NCI-H1417 treated with DMSO at 0.1 percent for 48 hours (cell line): ENCODE results near the gene CIB4.
A peak's percentile ranks its signal among the peaks of the same experiment; 100 is the strongest.

ENCODE experiments used
- DNase-seq: peaks from one replicate; lab custom pipeline; 2025; lab: John Stamatoyannopoulos, UW

The CIB4 gene

DNA sequence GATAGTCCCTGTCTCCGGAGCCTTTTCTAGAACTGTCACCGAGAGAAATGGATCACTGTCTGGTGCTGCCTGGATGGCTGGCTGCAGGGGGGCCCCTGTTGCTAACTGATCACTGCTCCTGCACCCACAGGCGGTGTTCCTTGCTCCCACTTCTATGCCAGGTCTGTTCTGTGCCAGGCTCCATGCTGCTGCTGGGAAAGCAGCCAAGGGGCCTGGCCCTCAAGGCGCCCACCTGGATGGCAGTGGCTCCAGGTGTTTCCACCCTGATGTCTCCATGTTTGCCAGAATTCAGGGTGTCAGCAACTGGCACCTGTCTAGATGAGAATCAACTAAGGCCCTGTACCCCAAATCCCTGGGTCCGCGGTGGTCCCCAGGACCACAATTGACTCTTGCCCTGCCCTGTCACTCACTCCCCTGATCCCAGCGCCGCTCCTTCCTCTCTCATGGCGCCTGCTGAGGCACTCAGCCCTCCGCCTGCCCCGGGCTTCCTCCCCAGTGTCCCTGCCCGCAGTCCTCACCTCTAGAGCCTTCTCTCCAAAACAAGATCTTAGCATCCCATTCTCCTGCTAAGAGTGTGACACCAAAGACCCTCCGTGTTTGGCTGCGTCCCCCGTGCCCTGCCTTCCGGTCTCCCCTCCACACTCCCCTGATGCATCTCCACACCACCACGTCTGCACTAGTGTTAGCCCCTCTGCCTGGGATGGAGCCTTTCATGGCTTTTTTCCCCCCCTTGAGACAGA is 90.7 kb downstream of the CIB4 start:
- DNase-seq = no peak

DNA sequence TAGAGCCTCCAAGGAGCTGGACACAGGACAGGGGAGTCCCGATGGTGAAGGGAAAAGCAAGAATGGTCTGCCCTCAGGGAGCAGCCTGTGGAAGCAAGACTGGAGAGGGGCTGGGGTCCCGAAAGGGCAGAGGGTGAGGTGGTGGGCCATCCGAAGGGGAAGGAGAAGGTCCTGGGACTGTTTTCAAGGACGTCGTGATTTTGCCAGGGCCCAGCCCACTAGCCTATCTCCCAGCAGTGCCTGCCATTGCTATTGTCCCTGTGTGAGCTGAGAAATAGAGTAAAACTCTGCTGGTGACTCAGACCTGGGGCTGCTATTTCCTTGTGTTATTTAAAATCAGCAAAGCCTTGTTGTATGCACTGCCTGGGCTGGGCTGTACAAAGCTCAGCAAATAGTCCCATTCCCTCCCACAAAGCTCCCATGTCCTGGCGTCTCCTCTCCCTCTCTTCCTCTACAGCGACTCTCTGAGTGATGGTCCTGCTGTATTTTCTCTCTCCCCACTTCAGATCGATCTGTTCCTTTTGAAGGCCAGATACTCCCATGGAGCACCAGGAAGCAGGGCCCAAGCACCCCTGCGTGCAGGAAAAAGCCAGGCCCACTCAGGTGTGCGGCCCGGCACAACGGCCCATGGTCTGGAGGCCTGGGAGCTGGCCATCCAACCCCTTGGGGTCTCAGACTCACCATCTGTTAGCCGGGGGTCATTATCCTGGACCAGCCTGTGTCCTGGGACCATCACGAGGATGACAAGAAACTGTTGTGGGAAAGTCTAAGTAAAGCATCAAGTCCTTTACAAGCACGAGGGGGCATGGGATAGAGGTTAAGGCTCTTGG is 98.3 kb downstream of the CIB4 start:
- DNase-seq = no peak

GRCh38 chr2:26542194-26542455 is 99.0 kb downstream of the CIB4 start:
- DNase-seq = no peak

GRCh38 chr2:26541401-26542193 is 99.6 kb downstream of the CIB4 start:
- peak; percentile 46 for DNase-seq

DNA sequence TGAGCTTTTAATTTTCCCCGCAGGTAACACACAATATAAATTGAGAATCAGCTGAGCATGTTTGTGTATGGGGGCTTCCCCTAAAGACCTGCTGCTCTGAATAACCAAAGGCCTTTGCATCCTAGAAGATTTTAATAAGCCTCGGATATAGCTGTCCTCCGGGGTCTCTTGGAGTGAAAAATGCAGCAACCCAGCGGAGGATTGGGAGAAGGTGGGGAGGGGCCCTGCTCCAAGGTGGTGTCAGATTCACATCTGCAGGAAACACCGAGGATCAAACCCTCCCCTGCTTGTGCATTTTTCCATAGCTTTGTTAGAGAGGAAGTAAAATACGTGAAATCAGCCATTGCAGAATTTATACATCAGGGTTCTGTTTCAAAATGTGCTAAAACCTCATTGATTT is 100.2 kb downstream of the CIB4 start:
- no peak for DNase-seq

GRCh38 chr2:26540306-26540705 is 100.9 kb downstream of the CIB4 start:
- no peak for DNase-seq

DNA sequence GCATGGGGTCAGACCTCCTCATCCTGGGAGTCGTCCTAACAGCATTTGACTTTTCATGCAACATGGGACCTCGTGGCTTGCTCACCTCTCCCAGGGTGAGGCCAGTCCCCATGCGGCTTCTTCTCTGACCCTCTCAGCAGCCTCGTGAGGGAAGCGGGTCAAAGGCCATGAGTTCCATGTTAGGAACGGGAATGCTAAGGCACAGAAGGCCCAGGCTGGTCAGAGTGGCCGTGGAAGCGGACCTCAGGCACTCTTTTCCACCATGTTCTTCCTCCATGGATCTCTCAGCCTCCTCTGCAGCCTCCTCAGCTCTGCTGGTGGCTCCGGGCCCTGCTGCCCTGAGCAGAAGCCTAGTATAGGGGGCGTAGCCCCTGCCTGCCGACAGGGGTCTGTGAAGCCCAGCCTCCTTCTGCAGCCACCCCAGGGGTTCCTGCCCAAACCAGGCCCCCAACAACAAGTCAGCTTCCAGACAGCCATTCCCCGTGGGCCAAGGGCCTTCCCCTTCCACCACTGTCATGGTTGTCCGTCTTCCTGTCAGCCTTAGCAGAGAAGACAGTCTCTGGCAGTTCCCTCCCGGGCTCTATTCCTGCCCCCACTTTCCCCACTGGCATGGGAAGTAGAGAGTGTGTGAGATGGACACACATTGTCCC is 103.2 kb downstream of the CIB4 start:
- no peak for DNase-seq

DNA sequence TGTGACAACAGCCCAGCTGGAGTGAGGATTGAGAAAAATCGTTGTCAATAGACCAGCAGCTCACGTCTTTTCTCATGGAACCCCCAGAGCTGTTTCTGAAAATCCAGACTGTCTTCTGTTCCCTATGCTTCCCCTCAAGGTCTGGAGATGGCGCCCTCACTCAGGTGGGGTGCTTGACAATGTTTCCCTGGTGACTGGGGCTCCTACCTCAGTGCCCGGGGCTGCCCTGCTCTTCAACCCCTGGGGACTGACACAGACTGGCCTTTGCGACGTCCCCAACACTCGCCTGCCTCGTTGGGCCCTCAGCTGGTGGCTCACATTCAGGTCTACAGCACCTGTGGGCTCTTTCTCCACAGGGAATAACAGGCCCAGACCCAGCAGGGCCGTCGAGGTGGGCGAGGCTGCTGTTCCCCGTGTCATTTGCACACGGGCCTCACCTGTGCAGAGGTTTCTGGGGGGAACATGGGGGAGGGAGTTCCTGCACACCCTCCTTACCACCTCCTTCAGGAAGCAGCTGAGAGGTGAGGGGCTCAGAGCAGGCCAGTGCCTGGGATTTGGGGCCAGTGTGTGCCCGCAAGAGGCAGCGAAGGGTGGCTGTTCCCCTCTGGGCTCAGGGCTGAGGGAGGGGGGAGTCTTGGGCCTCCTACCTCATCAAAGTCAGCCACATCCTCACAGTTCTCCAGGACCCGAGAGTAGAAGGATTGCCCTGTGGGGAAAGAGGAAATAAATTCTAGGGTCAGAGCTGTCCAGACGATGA is 103.9 kb downstream of the CIB4 start:
- DNase-seq = no peak

DNA sequence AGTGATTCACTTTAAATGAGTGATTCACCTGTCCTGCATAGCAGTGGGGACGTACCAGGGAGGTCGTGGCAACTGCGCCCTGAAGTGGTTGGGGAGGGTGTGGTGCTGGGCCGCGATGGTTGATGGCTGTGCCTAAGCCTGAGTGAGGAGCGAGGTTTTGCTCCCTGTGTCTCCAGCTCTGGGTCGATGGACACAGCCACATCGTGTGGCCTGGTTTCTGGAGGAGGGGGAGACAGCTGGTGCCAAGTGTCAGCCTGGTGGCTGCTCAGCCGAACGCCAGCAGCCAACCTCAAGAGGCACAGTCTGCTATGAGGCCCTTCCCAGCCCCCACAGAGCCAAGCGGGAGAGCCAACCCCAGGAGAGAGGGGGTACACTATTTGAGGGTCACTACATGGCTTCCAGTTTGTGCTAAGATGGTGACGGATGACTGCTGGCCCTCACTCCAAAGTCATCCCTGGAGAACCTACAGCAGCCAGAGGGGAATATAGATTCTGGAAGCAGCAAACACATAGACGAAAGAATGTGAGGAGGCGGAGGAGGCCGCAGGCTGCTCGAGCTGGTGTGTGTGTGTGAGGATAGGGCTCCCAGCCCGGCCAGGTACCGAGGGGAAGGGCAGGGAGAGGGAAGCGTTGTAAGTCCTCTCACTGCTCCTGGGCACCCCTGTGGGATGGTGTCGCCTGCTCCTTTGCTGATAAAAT is 104.6 kb downstream of the CIB4 start:
- no peak for DNase-seq

DNA sequence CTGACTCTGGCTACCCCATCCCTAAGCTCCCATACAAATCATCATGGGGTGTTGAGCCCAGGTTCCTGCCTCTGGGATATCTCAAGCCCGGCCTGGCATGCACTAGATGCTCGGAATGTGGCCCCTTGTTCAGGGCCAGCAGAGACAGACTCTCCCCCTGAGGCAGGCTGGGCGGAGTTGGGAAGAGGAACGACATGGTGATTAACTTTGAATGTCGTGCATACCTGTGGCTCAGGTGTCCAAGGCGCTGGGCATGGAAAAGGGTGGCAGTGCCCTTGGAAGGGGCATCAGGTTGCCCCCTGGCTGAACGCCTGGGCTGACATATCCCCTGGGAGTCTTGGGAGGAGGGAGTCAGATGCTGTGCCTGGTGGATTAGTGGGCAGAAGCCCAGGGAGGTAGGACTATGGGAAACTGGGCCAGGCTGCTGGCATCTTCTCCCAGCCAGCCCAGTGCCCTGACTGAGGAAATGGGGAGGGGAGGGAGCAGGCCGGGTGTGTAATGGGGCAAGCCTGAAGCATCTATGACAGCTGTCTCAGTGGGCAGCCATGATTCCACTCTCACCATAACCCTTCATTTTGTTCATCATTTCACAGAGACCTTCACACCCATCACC is 105.4 kb downstream of the CIB4 start:
- no peak for DNase-seq

GRCh38 chr2:26534865-26535662 is 106.1 kb downstream of the CIB4 start:
- DNase-seq = no peak

- DNase-seq = no peak
These were observed 106.9 kb downstream of the CIB4 start for GRCh38 chr2:26534098-26534864.

- DNase-seq = no peak
These were observed 107.5 kb downstream of the CIB4 start for GRCh38 chr2:26533661-26534060.

DNA sequence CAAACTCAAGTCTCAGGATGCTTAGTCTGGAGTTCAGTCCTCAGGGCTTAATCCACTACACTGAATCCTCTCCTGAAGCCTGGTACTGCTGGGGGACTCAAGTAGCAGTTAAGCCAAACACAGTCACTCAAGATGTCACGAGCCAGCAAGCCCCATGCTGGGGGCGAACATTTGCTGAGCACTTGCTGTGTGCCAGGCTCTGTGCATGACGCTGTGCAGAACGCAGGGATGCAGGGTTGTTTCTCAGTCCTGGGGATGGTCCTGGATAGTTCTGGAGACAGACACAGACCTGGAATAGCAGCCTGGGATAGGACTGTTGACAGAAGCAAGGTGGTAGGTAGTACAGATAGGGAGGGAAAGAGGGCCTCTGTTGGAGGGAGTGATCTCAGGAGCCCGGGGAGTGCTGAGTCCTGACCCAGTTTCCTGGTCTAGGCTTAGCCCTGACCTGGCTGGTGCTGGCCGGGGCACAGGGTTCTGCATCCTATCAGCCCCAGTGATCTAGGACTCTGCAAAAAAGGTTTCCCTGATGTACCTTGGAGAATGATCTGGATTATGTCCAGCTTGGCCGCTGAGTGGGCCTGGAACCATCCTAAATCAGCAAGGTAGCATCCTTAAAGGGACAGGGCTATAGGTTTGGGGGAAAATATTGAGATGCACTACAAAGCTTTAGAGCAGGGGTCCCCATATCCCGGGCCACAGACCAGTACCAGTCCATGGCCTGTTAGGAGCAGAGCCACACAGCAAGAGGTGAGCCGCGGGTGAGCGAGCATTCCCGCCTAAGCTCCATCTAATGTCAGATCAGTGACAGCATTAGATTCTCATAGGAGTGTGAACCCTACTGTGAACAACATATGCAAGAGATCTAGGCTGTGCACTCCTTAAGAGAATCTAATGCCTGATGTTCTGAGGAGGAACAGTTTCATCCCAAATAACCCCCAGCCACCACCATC is 108.6 kb downstream of the CIB4 start:
- no peak for DNase-seq
